Fibroblast of villous mesenchyme (primary cell): Measurements from ENCODE around the gene ASB18. TPM values are rescaled to one million over a fixed set of nuclear protein-coding genes. Genes with fewer than 3 reads are reported as not detected.

ENCODE experiments used
- DNase-seq: peaks from one replicate; pipeline ENCODE4 v3.0.0-alpha.2; 2010; ENCODE audit warnings: low read depth
- H3K4me3 ChIP-seq: 2 replicates; pipeline ENCODE4 v1.5.1; 2011; ENCODE audit warnings: low read depth, mild to moderate bottlenecking, low read length
- CTCF ChIP-seq: IDR thresholded peaks from 2 replicates; pipeline ENCODE4 v1.5.1; 2012; ENCODE audit warnings: low read depth, mild to moderate bottlenecking, low read length; ENCODE audit not compliant: insufficient read depth
- total RNA-seq: library from RNA; depleted of rRNA; stranded (reverse); fragments of >200 nt; gene quantifications from 2 replicates; pipeline ENCODE4 v1.2.3, GENCODE V29; 2012

ASB18 gene
- total RNA-seq, 1 donor: not detected

- TF ChIP-seq CTCF: no peak
- DNase-seq: no peak
- H3K4me3 ChIP-seq: peak overlapping the region; percentile 62
Measured at GRCh38 chr2:236163471-236164200, 100.6 kb downstream of the ASB18 start.

- TF ChIP-seq CTCF: no peak
- no peak for DNase-seq
- peak overlapping the region; percentile 62 for H3K4me3 ChIP-seq
Measured at GRCh38 chr2:236162882-236163470, 101.2 kb downstream of the ASB18 start.

- H3K4me3 ChIP-seq: no peak overlapping the region
- no peak for DNase-seq
- no peak for TF ChIP-seq CTCF
Measured at GRCh38 chr2:236162031-236162845, 102.0 kb downstream of the ASB18 start.

- TF ChIP-seq CTCF: no peak
- DNase-seq: no peak
- H3K4me3 ChIP-seq: no peak overlapping the region
Measured at GRCh38 chr2:236161531-236161930, 102.7 kb downstream of the ASB18 start.

GRCh38 chr2:236161082-236161462, 103.1 kb downstream of the ASB18 start:
- no peak overlapping the region for H3K4me3 ChIP-seq
- TF ChIP-seq CTCF: no peak
- DNase-seq: no peak

GRCh38 chr2:236160366-236161081, 103.7 kb downstream of the ASB18 start:
- H3K4me3 ChIP-seq: no peak overlapping the region
- TF ChIP-seq CTCF: no peak
- no peak for DNase-seq
